Middle frontal gyrus (tissue), 1 donor: ENCODE data around the gene PMIS2.
"Not testable (repeated sequence)": the region's sequence is repeated elsewhere in the genome, so short reads cannot be mapped to it uniquely, and the experiment has no call there.

Experiments used
- DNase-seq: peaks from one replicate; pipeline ENCODE4 v3.0.0-alpha.2; 2015; ENCODE audit warnings: low spot score; ENCODE audit errors: extremely low spot score

Gene PMIS2

DNA sequence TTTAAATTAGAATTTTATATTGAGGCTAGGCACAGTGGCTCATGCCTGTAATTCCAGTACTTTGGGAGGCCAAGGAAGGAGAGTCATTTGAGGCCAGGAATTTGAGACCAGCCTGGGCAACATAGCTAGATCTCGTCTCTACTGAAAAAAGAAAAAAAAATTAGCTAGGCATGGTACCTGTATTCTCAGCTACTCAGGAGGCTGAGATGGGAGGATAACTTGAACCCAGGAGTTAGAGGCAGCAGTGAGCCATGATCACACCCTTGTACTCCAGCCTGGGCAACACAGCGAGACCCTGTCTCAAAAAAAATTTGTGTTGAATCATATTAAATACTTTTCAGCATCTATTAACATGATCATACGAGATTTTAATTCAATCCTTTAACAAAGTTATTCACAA, 4.9 kb downstream of the PMIS2 start:
- no peak for DNase-seq

GRCh38 chr19:35592226-35592625, 6.3 kb downstream of the PMIS2 start:
- DNase-seq, result no peak

- DNase-seq, result not testable (repeated sequence)
Measured at GRCh38 chr19:35595026-35595425, 9.1 kb downstream of the PMIS2 start.

DNA sequence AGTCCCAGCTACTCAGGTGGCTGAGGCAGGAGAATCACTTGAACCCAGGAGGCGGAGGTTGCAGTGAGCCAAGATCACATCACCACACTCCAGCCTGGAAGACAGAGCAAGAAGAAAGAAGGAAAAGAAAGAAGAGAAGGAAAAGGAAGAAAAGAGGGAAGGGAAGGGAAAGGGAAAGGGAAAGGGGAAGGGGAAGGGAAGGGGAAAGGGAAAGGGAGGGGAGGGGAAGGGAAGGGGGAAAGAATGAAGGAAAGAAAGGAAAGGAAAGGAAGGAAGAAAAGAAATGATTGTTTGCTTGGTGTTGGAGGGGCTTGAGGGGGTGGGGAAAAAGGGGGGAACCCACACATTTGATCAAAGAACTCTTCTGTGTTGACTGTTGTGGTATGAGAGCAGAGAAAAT, 10.0 kb downstream of the PMIS2 start:
- no peak for DNase-seq

GRCh38 chr19:35596366-35596999, 10.5 kb downstream of the PMIS2 start:
- DNase-seq, result no peak

GRCh38 chr19:35601971-35602370, 16.0 kb downstream of the PMIS2 start:
- DNase-seq, result no peak

DNA sequence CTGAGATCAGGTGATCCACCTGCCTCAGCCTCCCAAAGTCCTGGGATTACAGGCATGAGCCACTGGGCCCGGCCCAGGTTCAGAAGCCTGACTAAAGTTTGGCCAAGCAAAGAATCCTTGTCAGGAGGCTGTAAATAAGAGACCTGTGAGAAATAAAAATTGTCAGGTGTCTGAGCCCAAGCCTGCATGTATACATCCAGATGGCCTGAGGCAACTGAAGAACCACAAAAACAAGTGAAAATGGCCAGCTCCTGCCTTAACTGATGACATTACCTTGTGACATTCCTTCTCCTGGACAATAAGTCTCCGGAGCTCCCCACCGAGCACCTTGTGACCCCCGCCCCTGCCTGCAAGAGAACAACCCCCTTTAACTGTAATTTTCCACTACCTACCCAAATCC, 18.5 kb downstream of the PMIS2 start:
- not testable (repeated sequence) for DNase-seq

- not testable (repeated sequence) for DNase-seq
Measured at GRCh38 chr19:35607170-35607569, 21.2 kb downstream of the PMIS2 start.

DNA sequence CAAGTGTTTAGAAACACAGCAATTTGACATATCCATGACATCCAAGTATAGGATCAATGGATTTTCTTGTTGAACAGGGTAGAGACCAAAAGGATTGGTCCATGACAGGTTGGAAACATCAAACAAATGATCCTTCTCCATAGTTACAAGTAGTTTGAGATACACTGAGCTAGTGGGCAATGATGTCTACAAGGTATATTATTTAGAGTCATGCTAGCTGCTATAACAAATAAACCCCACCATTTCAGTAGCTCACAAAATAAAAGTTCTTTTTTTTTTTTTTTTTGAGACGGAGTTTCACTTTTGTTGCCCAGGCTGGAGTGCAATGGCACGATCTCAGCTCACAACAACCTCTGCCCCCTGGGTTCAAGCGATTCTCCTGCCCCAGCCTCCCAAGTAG, 21.7 kb downstream of the PMIS2 start:
- DNase-seq, result no peak

DNA sequence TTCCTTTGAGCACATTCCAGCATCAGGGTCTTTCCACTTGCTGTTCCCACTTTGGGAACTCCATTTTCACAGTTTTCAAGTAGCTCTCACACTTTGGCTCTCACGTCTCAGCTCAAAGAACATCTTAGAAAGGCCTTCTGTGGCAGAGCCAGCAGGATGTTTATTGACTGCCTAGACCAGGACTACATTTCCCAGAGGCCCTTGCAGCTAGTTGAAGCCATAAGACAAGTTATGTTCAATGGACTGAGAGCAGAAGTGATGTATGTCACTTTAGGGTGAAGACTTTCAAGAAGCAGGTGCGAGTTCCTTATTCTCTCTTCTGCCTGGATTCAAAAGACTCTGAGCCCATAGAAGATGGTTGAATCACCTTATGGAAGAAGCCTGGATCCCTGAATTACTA, 22.3 kb downstream of the PMIS2 start:
- DNase-seq, result no peak

DNA sequence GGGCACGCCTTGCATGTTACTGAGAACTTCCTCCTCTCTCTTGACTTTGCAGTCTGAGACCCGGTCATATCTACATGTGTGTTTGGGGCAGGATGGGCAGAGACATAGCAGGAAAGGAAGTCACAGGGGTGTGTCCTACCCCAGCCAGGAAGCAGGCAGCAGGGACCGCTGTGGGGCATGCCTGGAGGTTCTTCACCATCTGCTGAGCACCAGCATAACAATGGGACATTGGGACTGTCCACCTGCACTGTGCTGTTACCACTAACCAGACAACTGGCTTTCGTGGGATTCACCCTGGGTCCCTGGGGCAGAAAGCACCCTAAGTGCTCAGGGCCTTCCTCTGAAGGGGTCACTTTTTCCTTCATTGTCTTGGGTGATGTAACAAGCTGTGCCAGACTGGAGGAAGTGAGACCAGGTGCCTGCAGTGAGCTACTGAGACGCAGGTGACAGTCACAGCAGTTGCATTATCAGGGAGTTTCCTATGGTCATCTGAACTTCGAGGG, 23.9 kb downstream of the PMIS2 start:
- no peak for DNase-seq

DNA sequence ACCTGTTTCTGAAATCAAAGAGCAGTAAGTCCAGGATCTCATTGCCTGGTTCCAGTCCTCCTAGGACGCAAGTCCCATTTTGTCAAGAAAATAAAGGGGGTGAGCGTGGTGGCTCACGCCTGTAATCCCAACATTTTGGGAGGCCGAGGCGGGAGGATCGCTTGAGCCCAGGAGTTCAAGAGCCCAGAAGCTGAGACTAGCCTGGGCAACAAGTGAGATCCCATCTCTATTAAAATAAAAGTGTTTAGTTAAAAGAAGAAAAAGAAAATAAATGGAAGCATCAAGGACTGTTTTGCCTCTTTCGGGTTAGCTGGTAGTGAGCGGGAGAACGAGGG, 26.2 kb downstream of the PMIS2 start:
- DNase-seq, result no peak

DNA sequence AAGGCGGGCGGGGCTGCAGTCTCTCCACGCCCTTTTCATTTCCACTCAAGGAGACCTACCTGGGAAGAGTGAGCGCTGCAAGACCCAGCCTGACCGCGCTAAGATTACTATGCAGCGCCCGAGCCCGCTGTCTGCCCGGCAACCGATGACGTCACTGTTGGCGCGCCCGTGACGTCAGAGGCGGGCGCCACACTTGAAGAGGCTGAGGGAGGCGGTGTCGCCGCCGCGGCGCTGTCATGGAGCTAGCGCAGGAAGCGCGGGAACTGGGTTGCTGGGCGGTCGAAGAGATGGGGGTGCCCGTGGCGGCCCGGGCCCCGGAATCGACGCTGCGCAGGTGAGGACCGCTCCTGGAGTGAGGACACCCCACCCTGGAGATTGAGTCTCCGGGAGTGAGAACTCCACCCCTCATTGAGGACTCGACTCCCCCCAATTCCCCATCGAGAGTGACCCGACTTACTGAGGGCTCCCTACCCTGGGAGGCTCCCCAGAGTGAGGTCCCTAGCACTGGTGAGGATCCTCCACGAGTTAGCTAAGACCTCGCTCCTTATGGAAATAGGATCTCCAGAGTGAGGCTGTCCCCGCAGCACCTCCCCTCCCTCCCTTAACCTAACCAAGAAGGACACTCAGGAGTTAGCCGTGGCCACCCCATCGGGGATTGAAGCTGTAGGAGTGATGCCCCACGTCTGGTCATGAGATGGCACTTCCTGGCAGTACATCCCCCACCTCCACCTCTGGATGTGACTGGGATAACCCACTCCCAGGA, 26.8 kb downstream of the PMIS2 start, which contains the start of gene HAUS5:
Gene HAUS5, plus strand, starts transcription at position 177 of the 763 bp plus-strand sequence. Its CDS starts 60 bp downstream, at position 237.
- peak; percentile 84 for DNase-seq

DNA sequence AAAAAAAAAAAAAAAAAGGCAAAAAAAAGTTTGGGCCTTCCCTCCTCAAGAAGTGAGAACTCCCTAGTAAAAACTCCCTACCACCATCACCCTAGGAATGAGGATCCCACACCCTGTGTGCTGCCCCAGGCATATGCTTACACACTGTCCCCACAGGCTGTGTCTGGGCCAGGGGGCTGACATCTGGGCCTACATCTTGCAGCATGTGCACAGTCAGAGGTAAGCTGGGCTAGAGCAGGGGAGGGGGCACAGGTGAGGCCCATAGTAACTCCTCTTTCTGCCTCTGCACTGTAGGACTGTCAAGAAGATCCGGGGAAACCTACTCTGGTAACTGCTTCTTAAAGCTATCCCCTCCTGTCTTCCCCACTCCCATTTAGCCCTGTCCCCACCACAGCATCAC, 27.6 kb downstream of the PMIS2 start:
- DNase-seq, result no peak

GRCh38 chr19:35615036-35615435, 29.1 kb downstream of the PMIS2 start:
- DNase-seq, result no peak

- no peak for DNase-seq
Measured at GRCh38 chr19:35618857-35619256, 32.9 kb downstream of the PMIS2 start.

DNA sequence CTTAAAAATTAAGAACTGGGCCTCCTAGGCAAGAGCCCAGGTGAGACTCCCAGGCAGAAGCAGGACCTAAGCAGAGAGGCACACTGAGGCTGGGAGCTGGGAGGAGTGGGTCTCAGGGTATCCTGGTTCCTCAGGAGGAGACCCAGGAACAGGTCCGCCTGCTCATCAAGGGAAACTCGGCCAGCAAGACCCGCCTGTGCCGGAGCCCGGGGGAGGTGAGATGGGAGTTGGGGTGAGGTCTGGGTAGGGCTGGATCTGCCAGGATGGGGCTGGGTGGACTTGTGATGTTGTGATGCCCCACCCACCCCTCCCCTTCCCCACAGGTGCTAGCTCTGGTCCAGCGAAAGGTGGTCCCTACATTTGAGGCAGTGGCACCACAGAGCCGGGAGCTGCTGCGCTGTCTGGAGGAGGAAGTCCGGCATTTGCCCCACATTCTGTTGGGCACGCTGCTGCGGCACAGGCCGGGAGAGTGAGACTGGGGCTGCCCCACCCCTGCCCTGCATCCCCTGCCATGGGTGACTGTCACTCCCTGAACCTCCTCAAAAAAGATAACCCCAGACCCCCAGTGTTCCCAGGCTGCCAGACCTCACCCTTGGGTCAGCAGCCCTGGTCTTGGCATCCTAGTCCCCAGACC, 33.4 kb downstream of the PMIS2 start:
- no peak for DNase-seq

GRCh38 chr19:35620001-35620400, 34.0 kb downstream of the PMIS2 start:
- DNase-seq, result no peak

GRCh38 chr19:35621708-35622107, 35.7 kb downstream of the PMIS2 start:
- DNase-seq, result no peak

GRCh38 chr19:35622750-35623149, 36.8 kb downstream of the PMIS2 start:
- DNase-seq, result no peak

- DNase-seq, result peak; percentile 30
Measured at GRCh38 chr19:35623327-35624010, 37.5 kb downstream of the PMIS2 start.

DNA sequence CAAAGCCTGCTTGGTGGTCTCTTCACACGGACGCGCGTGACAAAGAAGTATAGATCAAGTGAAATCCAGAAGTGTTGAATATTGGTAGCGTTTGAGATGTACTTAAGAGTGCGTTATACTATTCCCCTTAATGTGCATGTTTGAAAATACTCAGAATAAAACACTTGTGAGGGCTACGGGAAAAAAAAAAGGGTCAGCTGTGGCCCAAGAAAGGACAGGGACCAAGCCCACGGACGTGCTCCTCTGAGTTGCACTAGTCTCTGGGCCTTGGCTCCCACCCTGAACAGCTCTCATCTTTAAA, 42.2 kb downstream of the PMIS2 start:
- no peak for DNase-seq
